Activated T-helper 17 cell treated with anti-CD3 and anti-CD28 coated beads, Interleukin-2, amount 50 U/mL, for 72 hours (primary cell): Measurements from ENCODE around the gene DLX4. TPM values are rescaled to one million over a fixed set of nuclear protein-coding genes. Genes with fewer than 3 reads are reported as not detected.
A peak's percentile ranks its signal among the peaks of the same experiment; 100 is the strongest.

Experiments used
- ATAC-seq: fragments of 150-1000 bp; cut with Tn5 transposase; replicated peaks from 2 replicates; pipeline ENCODE4 v1.10.0; 2021; ENCODE audit warnings: mild to moderate bottlenecking, moderate library complexity
- H3K27ac Mint-ChIP-seq: one replicate; pipeline ENCODE4 v1.8.0; 2022; ENCODE audit warnings: mixed read lengths
- H3K27me3 Mint-ChIP-seq: one replicate; pipeline ENCODE4 v1.8.0; 2022; ENCODE audit warnings: mixed read lengths
- H3K36me3 Mint-ChIP-seq: one replicate; pipeline ENCODE4 v1.8.0; 2022; ENCODE audit warnings: low read depth, mild to moderate bottlenecking, mixed read lengths
- H3K4me1 Mint-ChIP-seq: one replicate; pipeline ENCODE4 v1.8.0; 2022; ENCODE audit warnings: mixed read lengths
- H3K4me3 Mint-ChIP-seq: one replicate; pipeline ENCODE4 v1.8.0; 2022; ENCODE audit warnings: mild to moderate bottlenecking, mixed read lengths
- H3K9me3 Mint-ChIP-seq: one replicate; pipeline ENCODE4 v1.8.0; 2022; ENCODE audit warnings: mixed read lengths
- total RNA-seq, 2 donors: library from RNA; stranded (reverse); gene quantifications; one replicate each; pipeline ENCODE4 v1.2.3, GENCODE V29; 2022

The DLX4 gene
- total RNA-seq, 2 donors from 2014 or later: 0.39 to 0.61 TPM

- no peak for ATAC-seq
- Mint-ChIP-seq H3K27me3 (peaks cover 62% of the 10 kb centered on the region), H3K36me3 (no peaks in the 10 kb centered on the region), H3K4me1 (peaks cover 18% of the 10 kb centered on the region), H3K4me3 (peak overlapping the region; percentile 81), H3K9me3 (no peaks in the 10 kb centered on the region), H3K27ac (no peak overlapping the region)
Measured at GRCh38 chr17:49969795-49970389, 902 bp downstream of the DLX4 start.

GRCh38 chr17:49970498-49970897 is 1.5 kb downstream of the DLX4 start:
- Mint-ChIP-seq H3K4me1 (peaks cover 18% of the 10 kb centered on the region), H3K36me3 (no peaks in the 10 kb centered on the region), H3K27ac (no peak overlapping the region), H3K4me3 (peak overlapping the region; percentile 81), H3K27me3 (peaks cover 63% of the 10 kb centered on the region), H3K9me3 (no peaks in the 10 kb centered on the region)
- ATAC-seq: no peak

GRCh38 chr17:49971199-49971847 is 2.3 kb downstream of the DLX4 start:
- Mint-ChIP-seq H3K4me3 (peak overlapping the region; percentile 81), H3K4me1 (peaks cover 18% of the 10 kb centered on the region), H3K27ac (no peak overlapping the region), H3K36me3 (no peaks in the 10 kb centered on the region), H3K9me3 (no peaks in the 10 kb centered on the region), H3K27me3 (peaks cover 60% of the 10 kb centered on the region)
- no peak for ATAC-seq

- Mint-ChIP-seq H3K9me3 (no peaks in the 10 kb centered on the region), H3K27me3 (peaks cover 57% of the 10 kb centered on the region), H3K4me3 (peak overlapping the region; percentile 81), H3K4me1 (peaks cover 18% of the 10 kb centered on the region), H3K27ac (no peak overlapping the region), H3K36me3 (no peaks in the 10 kb centered on the region)
- ATAC-seq: no peak
Measured at GRCh38 chr17:49971848-49972485, 3.0 kb downstream of the DLX4 start.

- H3K27ac Mint-ChIP-seq: no peak overlapping the region
- H3K4me3 Mint-ChIP-seq: no peak overlapping the region
Measured at GRCh38 chr17:49972486-49973270, 3.7 kb downstream of the DLX4 start.

GRCh38 chr17:49973271-49973615 is 4.3 kb downstream of the DLX4 start:
- no peak overlapping the region for H3K27ac Mint-ChIP-seq
- H3K4me1 Mint-ChIP-seq: peaks cover 14% of the 10 kb centered on the region
- no peak overlapping the region for H3K4me3 Mint-ChIP-seq
- H3K36me3 Mint-ChIP-seq: no peaks in the 10 kb centered on the region
- no peak for ATAC-seq
- peaks cover 49% of the 10 kb centered on the region for H3K27me3 Mint-ChIP-seq
- H3K9me3 Mint-ChIP-seq: no peaks in the 10 kb centered on the region

More at GRCh38 chr17:49972486-49973270, 3.7 kb downstream of the DLX4 start:
- Mint-ChIP-seq H3K4me1 (peaks cover 15% of the 10 kb centered on the region), H3K36me3 (no peaks in the 10 kb centered on the region), H3K27me3 (peaks cover 50% of the 10 kb centered on the region), H3K9me3 (no peaks in the 10 kb centered on the region)
- no peak for ATAC-seq

GRCh38 chr17:49975531-49975930 is 6.5 kb downstream of the DLX4 start:
- Mint-ChIP-seq H3K4me3 (no peak overlapping the region), H3K27ac (no peak overlapping the region), H3K4me1 (peaks cover 8% of the 10 kb centered on the region), H3K36me3 (no peaks in the 10 kb centered on the region), H3K9me3 (no peaks in the 10 kb centered on the region), H3K27me3 (peaks cover 50% of the 10 kb centered on the region)
- ATAC-seq: no peak

GRCh38 chr17:49976163-49976827 is 7.3 kb downstream of the DLX4 start:
- no peak overlapping the region for H3K4me3 Mint-ChIP-seq
- no peak overlapping the region for H3K27ac Mint-ChIP-seq
- peaks cover 2% of the 10 kb centered on the region for H3K4me1 Mint-ChIP-seq
- H3K36me3 Mint-ChIP-seq: no peaks in the 10 kb centered on the region
- peaks cover 50% of the 10 kb centered on the region for H3K27me3 Mint-ChIP-seq
- no peaks in the 10 kb centered on the region for H3K9me3 Mint-ChIP-seq
- no peak for ATAC-seq

GRCh38 chr17:49976828-49977202 is 7.8 kb downstream of the DLX4 start:
- no peaks in the 10 kb centered on the region for H3K9me3 Mint-ChIP-seq
- no peak for ATAC-seq
- no peaks in the 10 kb centered on the region for H3K36me3 Mint-ChIP-seq
- no peak overlapping the region for H3K27ac Mint-ChIP-seq
- no peak overlapping the region for H3K4me3 Mint-ChIP-seq
- peaks cover 51% of the 10 kb centered on the region for H3K27me3 Mint-ChIP-seq
- no peaks in the 10 kb centered on the region for H3K4me1 Mint-ChIP-seq

- no peak for ATAC-seq
- H3K27me3 Mint-ChIP-seq: peaks cover 56% of the 10 kb centered on the region
- no peaks in the 10 kb centered on the region for H3K4me1 Mint-ChIP-seq
- H3K4me3 Mint-ChIP-seq: no peak overlapping the region
- H3K27ac Mint-ChIP-seq: no peak overlapping the region
- no peaks in the 10 kb centered on the region for H3K36me3 Mint-ChIP-seq
- no peaks in the 10 kb centered on the region for H3K9me3 Mint-ChIP-seq
Measured at GRCh38 chr17:49977463-49978389, 8.7 kb downstream of the DLX4 start.

- Mint-ChIP-seq H3K36me3 (no peaks in the 10 kb centered on the region), H3K27me3 (peaks cover 50% of the 10 kb centered on the region), H3K27ac (no peak overlapping the region), H3K4me3 (no peak overlapping the region), H3K4me1 (no peaks in the 10 kb centered on the region), H3K9me3 (no peaks in the 10 kb centered on the region)
- ATAC-seq: no peak
Measured at GRCh38 chr17:49978501-49978900, 9.5 kb downstream of the DLX4 start.

GRCh38 chr17:49979748-49980479 is 10.9 kb downstream of the DLX4 start:
- Mint-ChIP-seq H3K4me3 (no peak overlapping the region), H3K27me3 (peaks cover 45% of the 10 kb centered on the region)
- ATAC-seq: no peak

GRCh38 chr17:49980703-49981197 is 11.8 kb downstream of the DLX4 start:
- H3K4me3 Mint-ChIP-seq: no peak overlapping the region
- ATAC-seq: no peak
- no peak overlapping the region for H3K27ac Mint-ChIP-seq
- no peaks in the 10 kb centered on the region for H3K9me3 Mint-ChIP-seq
- peaks cover 39% of the 10 kb centered on the region for H3K27me3 Mint-ChIP-seq
- H3K36me3 Mint-ChIP-seq: no peaks in the 10 kb centered on the region
- H3K4me1 Mint-ChIP-seq: no peaks in the 10 kb centered on the region

More at GRCh38 chr17:49979748-49980479, 10.9 kb downstream of the DLX4 start:
- Mint-ChIP-seq H3K27ac (no peak overlapping the region), H3K4me1 (no peaks in the 10 kb centered on the region), H3K9me3 (no peaks in the 10 kb centered on the region), H3K36me3 (no peaks in the 10 kb centered on the region)
